Transverse colon (tissue), 4 donors: ENCODE results near the gene EME2.

ENCODE experiments used
- CTCF ChIP-seq, 5 experiments: fragments of 200-600 bp in 3 of 5; fragments of 450-650 bp in 2 of 5; sonication (generic) in 3 of 5; IDR thresholded peaks; 1 replicate in 2 of 5; 2 replicates in 3 of 5; pipeline ENCODE4 v1.5.1; 2016 to 2017; ENCODE audit warnings: antibody characterized with exemption in 5 of 5, inconsistent platforms in 3 of 5, mild to moderate bottlenecking in 2 of 5, moderate library complexity in 1 of 5
- EP300 ChIP-seq: sonication (generic); formaldehyde crosslinking; IDR thresholded peaks from one replicate; pipeline ENCODE4 v1.6.1; 2017; ENCODE audit warnings: antibody characterized with exemption, low read depth
- POLR2A ChIP-seq: fragments of 450-650 bp; IDR thresholded peaks from one replicate; pipeline ENCODE4 v1.6.1; 2016; ENCODE audit warnings: antibody characterized with exemption, mild to moderate bottlenecking, moderate library complexity
- POLR2AphosphoS5 ChIP-seq, 3 donors: sonication (generic); formaldehyde crosslinking; IDR thresholded peaks; one replicate each; pipeline ENCODE4 v1.6.1; 2016; ENCODE audit warnings: antibody characterized with exemption in 3 of 3

GRCh38 chr16:1825381-1825863 lies 52.8 kb downstream of the EME2 start:
- no peak for TF ChIP-seq CTCF (IDR thresholded peaks at IDR 0.05)
- TF ChIP-seq POLR2A = no peak
- no peak for TF ChIP-seq POLR2AphosphoS5 (IDR thresholded peaks at IDR 0.05)
- no peak for TF ChIP-seq EP300
